H9 (cell line): Measurements from ENCODE around the gene PTTG1IP. TPM values are rescaled to one million over a fixed set of nuclear protein-coding genes. Genes with fewer than 3 reads are reported as not detected.

Experiments
- DNase-seq: peaks from one replicate; pipeline ENCODE4 v3.0.0-alpha.2; 2017
- H2AFZ ChIP-seq: one replicate; pipeline ENCODE4 v1.6.1; 2013; ENCODE audit warnings: mild to moderate bottlenecking, low read length, control low read depth, moderate library complexity
- H2AK5ac ChIP-seq: 2 replicates; pipeline ENCODE4 v1.6.1; 2013; ENCODE audit warnings: low read length, control low read depth, mixed read lengths; ENCODE audit not compliant: insufficient read length
- H2BK120ac ChIP-seq: one replicate; pipeline ENCODE4 v1.6.1; 2013; ENCODE audit warnings: low read depth, mild to moderate bottlenecking, low read length, control low read depth, inconsistent platforms; ENCODE audit not compliant: poor library complexity, severe bottlenecking
- H2BK12ac ChIP-seq: 2 replicates; pipeline ENCODE4 v1.6.1; 2013; ENCODE audit warnings: low read length, control low read depth, mixed read lengths, low read depth; ENCODE audit not compliant: insufficient read length
- H2BK15ac ChIP-seq: 2 replicates; pipeline ENCODE4 v1.6.1; 2013; ENCODE audit warnings: low read depth, low read length, control low read depth
- H2BK20ac ChIP-seq: one replicate; pipeline ENCODE4 v1.6.1; 2013; ENCODE audit warnings: low read depth, mild to moderate bottlenecking, low read length, control low read depth, inconsistent platforms; ENCODE audit not compliant: poor library complexity, severe bottlenecking
- H2BK5ac ChIP-seq: 2 replicates; pipeline ENCODE4 v1.6.1; 2013; ENCODE audit warnings: low read length, control low read depth, mixed read lengths; ENCODE audit not compliant: insufficient read length
- H3K14ac ChIP-seq: 2 replicates; pipeline ENCODE4 v1.6.1; 2013; ENCODE audit warnings: low read length, control low read depth; ENCODE audit not compliant: insufficient read depth
- H3K18ac ChIP-seq: 2 replicates; pipeline ENCODE4 v1.6.1; 2013; ENCODE audit warnings: low read depth, mild to moderate bottlenecking, mixed read lengths, low read length, control low read depth; ENCODE audit not compliant: insufficient read length
- H3K23ac ChIP-seq: 2 replicates; pipeline ENCODE4 v1.6.1; 2013; ENCODE audit warnings: low read length, control low read depth, mixed read lengths, low read depth; ENCODE audit not compliant: insufficient read length
- H3K23me2 ChIP-seq: 2 replicates; pipeline ENCODE4 v1.6.1; 2013; ENCODE audit warnings: low read depth, mild to moderate bottlenecking, mixed read lengths, low read length, control low read depth; ENCODE audit not compliant: insufficient read length, poor library complexity, severe bottlenecking
- H3K27ac ChIP-seq: 2 replicates; pipeline ENCODE4 v1.5.1; 2013; ENCODE audit warnings: low read length, control low read depth, mixed read lengths, low read depth; ENCODE audit not compliant: insufficient read length
- H3K27me3 ChIP-seq: 2 replicates; pipeline ENCODE4 v1.6.1; 2013; ENCODE audit warnings: low read length, control low read depth, inconsistent platforms; ENCODE audit not compliant: insufficient read depth
- H3K4ac ChIP-seq: 2 replicates; pipeline ENCODE4 v1.6.1; 2013; ENCODE audit warnings: low read depth, mild to moderate bottlenecking, control low read depth, inconsistent platforms, low read length, moderate library complexity
- H3K4me1 ChIP-seq: 2 replicates; pipeline ENCODE4 v1.6.1; 2013; ENCODE audit warnings: low read length, control low read depth, inconsistent platforms; ENCODE audit not compliant: insufficient read depth
- H3K4me2 ChIP-seq: 2 replicates; pipeline ENCODE4 v1.6.1; 2013; ENCODE audit warnings: low read length, control low read depth, mixed read lengths; ENCODE audit not compliant: insufficient read length, insufficient read depth
- H3K56ac ChIP-seq: 2 replicates; pipeline ENCODE4 v1.6.1; 2013; ENCODE audit warnings: low read depth, mild to moderate bottlenecking, mixed read lengths, low read length, control low read depth; ENCODE audit not compliant: insufficient read length
- H3K79me1 ChIP-seq: 2 replicates; pipeline ENCODE4 v1.6.1; 2013; ENCODE audit warnings: low read depth, mild to moderate bottlenecking, moderate library complexity, low read length, control low read depth, inconsistent platforms; ENCODE audit not compliant: insufficient read depth, poor library complexity, severe bottlenecking
- H3K79me2 ChIP-seq: 2 replicates; pipeline ENCODE4 v1.6.1; 2013; ENCODE audit warnings: low read length, control low read depth, inconsistent platforms; ENCODE audit not compliant: insufficient read depth
- H3K9ac ChIP-seq: 2 replicates; pipeline ENCODE4 v1.6.1; 2013; ENCODE audit warnings: low read length, control low read depth, mixed read lengths; ENCODE audit not compliant: insufficient read length; ENCODE audit errors: extremely low read depth
- H3K9me3 ChIP-seq: one replicate; pipeline ENCODE4 v1.6.1; 2013; ENCODE audit warnings: low read depth, low read length, inconsistent platforms; ENCODE audit not compliant: control insufficient read depth
- H3T11ph ChIP-seq: one replicate; pipeline ENCODE4 v1.6.1; 2013; ENCODE audit warnings: mild to moderate bottlenecking, low read length, control low read depth, inconsistent platforms
- H4K20me1 ChIP-seq: one replicate; pipeline ENCODE4 v1.6.1; 2013; ENCODE audit not compliant: control insufficient read depth, insufficient read length, insufficient read depth
- H4K5ac ChIP-seq: 2 replicates; pipeline ENCODE4 v1.6.1; 2013; ENCODE audit warnings: low read depth, mild to moderate bottlenecking, mixed read lengths, low read length, control low read depth; ENCODE audit not compliant: insufficient read length
- H4K8ac ChIP-seq: replicated peaks from 2 replicates; pipeline ENCODE4 v1.6.1; 2013; ENCODE audit warnings: low read length, control low read depth, mixed read lengths, low read depth; ENCODE audit not compliant: insufficient read length
- H4K91ac ChIP-seq: 2 replicates; pipeline ENCODE4 v1.6.1; 2013; ENCODE audit warnings: low read depth, mild to moderate bottlenecking, moderate library complexity, mixed read lengths, low read length, control low read depth; ENCODE audit not compliant: insufficient read length
- H3K27ac Mint-ChIP-seq, 3 experiments: 2 replicates in 2 of 3; 3 replicates in 1 of 3; pipeline ENCODE4 v1.8.0; 2020 to 2021; ENCODE audit warnings: mixed read lengths in 3 of 3, mild to moderate bottlenecking in 1 of 3, moderate library complexity in 1 of 3
- H3K27me3 Mint-ChIP-seq: 2 replicates; pipeline ENCODE4 v1.8.0; 2021; ENCODE audit warnings: low read depth, mild to moderate bottlenecking, moderate library complexity, mixed read lengths
- H3K36me3 Mint-ChIP-seq, 3 experiments: 2 replicates in 2 of 3; 3 replicates in 1 of 3; pipeline ENCODE4 v1.8.0; 2020 to 2021; ENCODE audit warnings: low read depth in 3 of 3, mixed read lengths in 3 of 3; ENCODE audit not compliant: insufficient read depth in 1 of 3
- H3K4me1 Mint-ChIP-seq, 2 experiments: 2 replicates each; pipeline ENCODE4 v1.8.0; 2020; ENCODE audit warnings: mixed read lengths in 2 of 2
- H3K4me3 Mint-ChIP-seq, 2 experiments: 2 replicates in 1 of 2; 3 replicates in 1 of 2; pipeline ENCODE4 v1.8.0; 2020 to 2021; ENCODE audit warnings: mild to moderate bottlenecking in 2 of 2, mixed read lengths in 2 of 2, moderate library complexity in 1 of 2
- H3K9me3 Mint-ChIP-seq, 2 experiments: 2 replicates in 1 of 2; 3 replicates in 1 of 2; pipeline ENCODE4 v1.8.0; 2020; ENCODE audit warnings: mild to moderate bottlenecking in 2 of 2, mixed read lengths in 2 of 2, moderate library complexity in 1 of 2
- CTCF ChIP-seq: fragments of 200-600 bp; sonication (generic); conservative IDR thresholded peaks from 3 replicates; pipeline ENCODE4 v1.8.0; 2021; ENCODE audit warnings: antibody characterized with exemption, mild to moderate bottlenecking
- WGBS: extraction: QIAGEN DNeasy Blood & Tissue Kit; methylation state at CpG from one replicate; pipeline ENCODE4 v1.1.7; 2013; ENCODE audit warnings: missing lambda C conversion rate, low lambda C conversion rate, mixed read lengths; ENCODE audit not compliant: insufficient read length; ENCODE audit errors: extremely low coverage; 5-methylcytosine and 5-hydroxymethylcytosine counted together
- total RNA-seq: library from RNA; stranded (reverse); gene quantifications from 2 replicates; pipeline ENCODE4 v1.2.1, GENCODE V29; 2021

PTTG1IP gene
- total RNA-seq, 1 experiment from 2014 or later = 107 TPM

GRCh38 chr21:44900559-44901251 is 27.2 kb upstream of the PTTG1IP start:
- Histone ChIP-seq H3K23ac (no peak overlapping the region), H3K27ac (no peak overlapping the region), H3K18ac (no peak overlapping the region), H3K4me2 (no peak overlapping the region), H4K91ac (no peak overlapping the region), H3K23me2 (no peaks in the 10 kb centered on the region), H2BK15ac (no peak overlapping the region), H3K79me1 (no peaks in the 10 kb centered on the region), H3K4ac (no peak overlapping the region), H3K56ac (no peak overlapping the region), H2AFZ (no peak overlapping the region), H4K20me1 (peaks cover 6% of the 10 kb centered on the region), H3K9me3 (no peaks in the 10 kb centered on the region), H2BK5ac (no peak overlapping the region), H2AK5ac (no peak overlapping the region), H2BK120ac (no peak overlapping the region), H4K8ac (no peak overlapping the region), H3K14ac (no peak overlapping the region), H3T11ph (no peak overlapping the region), H4K5ac (no peak overlapping the region), H3K79me2 (no peaks in the 10 kb centered on the region), H2BK12ac (no peak overlapping the region), H2BK20ac (no peak overlapping the region), H3K27me3 (no peaks in the 10 kb centered on the region), H3K9ac (no peak overlapping the region), H3K4me1 (no peaks in the 10 kb centered on the region; the same call in 1 of the 2 replicates)
- DNase-seq = no peak
- Mint-ChIP-seq H3K9me3 (no peaks in the 10 kb centered on the region; a peak in 3 of 5 replicates), H3K27me3 (peaks cover 3% of the 10 kb centered on the region), H3K4me3 (no peak overlapping the region), H3K4me1 (peaks cover 10 to 13% of the 10 kb centered on the region in 2 experiments), H3K27ac (no peak overlapping the region), H3K36me3 (no peaks in the 10 kb centered on the region)
- WGBS = no CpG with 5 or more reads among the region's 28 CpGs
- no peak for TF ChIP-seq CTCF
